H1 (cell line): ENCODE measurements around the gene DMRT1. TPM values are rescaled to one million over a fixed set of nuclear protein-coding genes. Genes with fewer than 3 reads are reported as not detected.

Experiments used
- CTCF ChIA-PET: fragments of 300-600 bp; sonication (Branson Sonifier 250); formaldehyde crosslinking; loops from one replicate; lab custom pipeline; 2021; ENCODE audit not compliant: partially characterized antibody; lab: Charles Lee
- POLR2A ChIA-PET: fragments of 300-600 bp; sonication (Branson Sonifier 250); formaldehyde crosslinking; loops from one replicate; lab custom pipeline; 2021; ENCODE audit warnings: inconsistent platforms; ENCODE audit not compliant: partially characterized antibody; lab: Charles Lee
- DNase-seq, 2 experiments: peaks; one replicate each; pipeline versions ENCODE4 v3.0.0 to v3.0.0-alpha.2; 2010 to 2022; ENCODE audit warnings: low spot score in 2 of 2, low read depth in 1 of 2, mixed read lengths in 1 of 2
- FAIRE-seq: peaks from 2 replicates; lab custom pipeline; 2011; peaks lifted over from hg19 to GRCh38; lab: Jason Lieb, UNC
- H2AFZ ChIP-seq: 2 replicates; pipeline ENCODE4 v1.8.1; 2012; ENCODE audit warnings: low read length, inconsistent platforms
- H2AK5ac ChIP-seq: 2 replicates; pipeline ENCODE4 v1.6.1; 2013; ENCODE audit warnings: low read depth, low read length
- H2BK120ac ChIP-seq: replicated peaks from 2 replicates; pipeline ENCODE3; 2013; ENCODE audit warnings: low read depth, low read length, inconsistent platforms
- H2BK12ac ChIP-seq: 2 replicates; pipeline ENCODE4 v1.6.1; 2013; ENCODE audit warnings: low read depth, low read length
- H2BK15ac ChIP-seq: 2 replicates; pipeline ENCODE4 v1.6.1; 2013; ENCODE audit warnings: low read length
- H2BK20ac ChIP-seq: 2 replicates; pipeline ENCODE4 v1.6.1; 2013; ENCODE audit warnings: low read length
- H2BK5ac ChIP-seq: 2 replicates; pipeline ENCODE4 v1.6.1; 2013; ENCODE audit warnings: low read depth, low read length
- H3K14ac ChIP-seq: 2 replicates; pipeline ENCODE4 v1.6.1; 2013; ENCODE audit warnings: inconsistent platforms; ENCODE audit not compliant: insufficient read length
- H3K18ac ChIP-seq: 2 replicates; pipeline ENCODE4 v1.6.1; 2013; ENCODE audit warnings: low read length; ENCODE audit errors: extremely low read depth
- H3K23ac ChIP-seq: 2 replicates; pipeline ENCODE4 v1.6.1; 2013; ENCODE audit warnings: inconsistent platforms; ENCODE audit not compliant: insufficient read length
- H3K23me2 ChIP-seq: 2 replicates; pipeline ENCODE4 v1.6.1; 2013; ENCODE audit warnings: low read depth, low read length
- H3K27ac ChIP-seq: 2 replicates; pipeline ENCODE4 v1.6.1; 2011; ENCODE audit warnings: low read depth, low read length, inconsistent platforms
- H3K27me3 ChIP-seq, 4 experiments: replicated peaks in 1 of 4; 1 replicate in 1 of 4; 2 replicates in 3 of 4; pipeline versions ENCODE4 v1.6.1 to v1.8.1; 2011 to 2013; ENCODE audit warnings: low read length in 3 of 4, mild to moderate bottlenecking in 3 of 4, inconsistent platforms in 2 of 4, mixed read lengths in 2 of 4, moderate library complexity in 1 of 4; ENCODE audit not compliant: control insufficient read depth in 3 of 4, insufficient read depth in 3 of 4; ENCODE audit errors: extremely low read depth in 1 of 4
- H3K36me3 ChIP-seq, 4 experiments: 2 replicates each; pipeline versions ENCODE4 v1.6.1 to v1.8.1; 2011 to 2013; ENCODE audit warnings: mild to moderate bottlenecking in 4 of 4, low read length in 3 of 4, moderate library complexity in 2 of 4, control low read depth in 1 of 4, inconsistent platforms in 1 of 4; ENCODE audit not compliant: insufficient read depth in 4 of 4, control insufficient read depth in 2 of 4
- H3K4ac ChIP-seq: replicated peaks from 2 replicates; pipeline ENCODE3; 2013; ENCODE audit warnings: low read length, low read depth, mixed read lengths, inconsistent platforms; ENCODE audit not compliant: insufficient read length
- H3K4me1 ChIP-seq, 4 experiments: replicated peaks in 1 of 4; 1 replicate in 1 of 4; 2 replicates in 3 of 4; pipeline versions ENCODE4 v1.6.1 to v1.8.1; 2011 to 2013; ENCODE audit warnings: low read length in 3 of 4, inconsistent platforms in 2 of 4, mixed read lengths in 1 of 4; ENCODE audit not compliant: insufficient read depth in 4 of 4, control insufficient read depth in 3 of 4
- H3K4me2 ChIP-seq, 2 experiments: 2 replicates each; pipeline versions ENCODE4 v1.6.1 to v1.8.1; 2011 to 2013; ENCODE audit warnings: low read depth in 2 of 2, low read length in 2 of 2, control low read depth in 1 of 2, inconsistent platforms in 1 of 2, mild to moderate bottlenecking in 1 of 2; ENCODE audit not compliant: insufficient read depth in 1 of 2
- H3K4me3 ChIP-seq, 4 experiments: fragments of 200-600, 300-600 bp in 1 of 4; sonication (generic), shearing (Covaris generic), sonication (Bioruptor Twin) in 1 of 4; 2 replicates each; pipeline versions ENCODE4 v1.5.1 to v1.8.1; 2011 to 2016; ENCODE audit warnings: low read length in 4 of 4, low read depth in 3 of 4, control low read depth in 2 of 4, inconsistent platforms in 2 of 4, mild to moderate bottlenecking in 2 of 4, mixed read lengths in 1 of 4, moderate library complexity in 1 of 4; ENCODE audit not compliant: insufficient read depth in 2 of 4; ENCODE audit errors: extremely low read depth in 1 of 4
- H3K56ac ChIP-seq: replicated peaks from 2 replicates; pipeline ENCODE3; 2013; ENCODE audit warnings: low read depth, mild to moderate bottlenecking, mixed read lengths, low read length, inconsistent platforms; ENCODE audit not compliant: insufficient read length
- H3K79me1 ChIP-seq: 2 replicates; pipeline ENCODE4 v1.6.1; 2013; ENCODE audit warnings: low read depth, low read length, control low read depth
- H3K79me2 ChIP-seq, 2 experiments: 2 replicates each; pipeline versions ENCODE4 v1.6.1 to v1.8.1; 2012 to 2013; ENCODE audit warnings: low read length in 2 of 2, mild to moderate bottlenecking in 2 of 2, inconsistent platforms in 1 of 2; ENCODE audit not compliant: insufficient read depth in 2 of 2, control insufficient read depth in 1 of 2
- H3K9ac ChIP-seq, 4 experiments: replicated peaks in 1 of 4; 1 replicate in 1 of 4; 2 replicates in 3 of 4; pipeline versions ENCODE4 v1.6.1 to v1.8.1; 2011 to 2013; ENCODE audit warnings: low read depth in 3 of 4, low read length in 3 of 4, control low read depth in 2 of 4, mild to moderate bottlenecking in 2 of 4, moderate library complexity in 2 of 4, inconsistent platforms in 1 of 4; ENCODE audit errors: extremely low read depth in 1 of 4
- H3K9me3 ChIP-seq, 2 experiments: 2 replicates each; pipeline versions ENCODE4 v1.6.1 to v1.8.1; 2012 to 2013; ENCODE audit warnings: mild to moderate bottlenecking in 2 of 2, moderate library complexity in 2 of 2, control low read depth in 1 of 2, inconsistent platforms in 1 of 2, low read depth in 1 of 2, low read length in 1 of 2, mixed read lengths in 1 of 2; ENCODE audit not compliant: insufficient read depth in 2 of 2
- H4K20me1 ChIP-seq, 2 experiments: replicated peaks in 1 of 2; 2 replicates each; pipeline versions ENCODE3 to v1.8.1; 2011 to 2013; ENCODE audit warnings: inconsistent platforms in 2 of 2, low read length in 2 of 2, mild to moderate bottlenecking in 1 of 2; ENCODE audit not compliant: insufficient read depth in 2 of 2, control insufficient read depth in 1 of 2
- H4K5ac ChIP-seq: 2 replicates; pipeline ENCODE4 v1.6.1; 2013; ENCODE audit warnings: low read length, low read depth, mixed read lengths, inconsistent platforms; ENCODE audit not compliant: insufficient read length
- H4K8ac ChIP-seq: 2 replicates; pipeline ENCODE4 v1.8.0; 2013; ENCODE audit warnings: mild to moderate bottlenecking, moderate library complexity, low read length, inconsistent platforms; ENCODE audit not compliant: insufficient read depth; ENCODE audit errors: extremely low read depth
- H4K91ac ChIP-seq: replicated peaks from 2 replicates; pipeline ENCODE3; 2013; ENCODE audit warnings: low read length, mixed read lengths, inconsistent platforms; ENCODE audit not compliant: insufficient read length
- ASH2L ChIP-seq: fragments of 200-600, 300-600 bp; sonication (generic); IDR thresholded peaks from one replicate; pipeline ENCODE4 v1.7.1; 2017; ENCODE audit warnings: low read length
- BACH1 ChIP-seq: IDR thresholded peaks from 2 replicates; pipeline ENCODE4 v1.6.1; 2012; ENCODE audit warnings: low read length, improper control_type of control experiment
- CEBPB ChIP-seq: IDR thresholded peaks from 2 replicates; pipeline ENCODE4 v1.6.1; 2012; ENCODE audit warnings: low read depth, low read length
- FOSL1 ChIP-seq: IDR thresholded peaks from 2 replicates; pipeline ENCODE4 v1.6.1; 2011; ENCODE audit warnings: mild to moderate bottlenecking, low read depth, low read length, moderate library complexity; ENCODE audit not compliant: insufficient read depth
- GABPA ChIP-seq: IDR thresholded peaks from 2 replicates; pipeline ENCODE4 v1.6.1; 2011; ENCODE audit warnings: mild to moderate bottlenecking, low read length, moderate library complexity, borderline replicate concordance; ENCODE audit not compliant: insufficient read depth
- HDAC6 ChIP-seq: IDR thresholded peaks from one replicate; pipeline ENCODE4 v1.7.1; 2012; ENCODE audit warnings: low read depth, mild to moderate bottlenecking, inconsistent platforms, low read length, moderate library complexity
- NANOG ChIP-seq: IDR thresholded peaks from 2 replicates; pipeline ENCODE4 v1.6.1; 2011; ENCODE audit warnings: low read length, low read depth, mild to moderate bottlenecking, inconsistent platforms; ENCODE audit not compliant: insufficient read depth, poor library complexity, severe bottlenecking
- SP1 ChIP-seq: IDR thresholded peaks from 2 replicates; pipeline ENCODE4 v1.6.1; 2011; ENCODE audit warnings: low read depth, low read length
- SRF ChIP-seq: IDR thresholded peaks from 2 replicates; pipeline ENCODE4 v1.6.1; 2011; ENCODE audit warnings: mild to moderate bottlenecking, low read depth, low read length, moderate library complexity
- SUZ12 ChIP-seq: fragments of 200-600 bp; sonication (generic); IDR thresholded peaks from 2 replicates; pipeline ENCODE4 v1.6.1; 2012; ENCODE audit warnings: mild to moderate bottlenecking, inconsistent platforms, low read length, moderate library complexity, mixed read lengths
- TAF1 ChIP-seq: IDR thresholded peaks from 2 replicates; pipeline ENCODE4 v1.6.1; 2011; ENCODE audit warnings: mild to moderate bottlenecking, low read depth, low read length
- TAF7 ChIP-seq: optimal IDR thresholded peaks from 2 replicates; pipeline ENCODE3; 2011; ENCODE audit warnings: low read depth, mild to moderate bottlenecking, inconsistent platforms, low read length, moderate library complexity, borderline replicate concordance
- TCF12 ChIP-seq: IDR thresholded peaks from 2 replicates; pipeline ENCODE4 v1.6.1; 2011; ENCODE audit warnings: low read depth, mild to moderate bottlenecking, low read length
- ZNF274 ChIP-seq: IDR thresholded peaks from 2 replicates; pipeline ENCODE4 v1.7.0; 2012; ENCODE audit warnings: low read length, borderline replicate concordance; ENCODE audit errors: extremely low read depth
- WGBS, 2 experiments: shearing (Covaris generic) in 1 of 2; methylation state at CpG; one replicate each; pipeline versions ENCODE4 v1.1.6 to v1.1.7; 2013 to 2015; ENCODE audit warnings: low lambda C conversion rate in 2 of 2, mixed read lengths in 2 of 2, inconsistent platforms in 1 of 2, low coverage in 1 of 2, missing lambda C conversion rate in 1 of 2; ENCODE audit not compliant: insufficient replicate concordance in 2 of 2, insufficient coverage in 1 of 2, insufficient read length in 1 of 2; ENCODE audit errors: extremely low coverage in 1 of 2, missing lambda C conversion rate in 1 of 2; 5-methylcytosine and 5-hydroxymethylcytosine counted together
- polyA plus RNA-seq, 7 experiments: library from polyadenylated mRNA; depleted of rRNA in 3 of 7; stranded (reverse) in 5 of 7; unstranded in 2 of 7; fragments of >200 nt in 5 of 7; fragments of 200-250 nt in 2 of 7; gene quantifications; 1 replicate in 5 of 7; 2 replicates in 1 of 7; 4 replicates in 1 of 7; pipeline versions ENCODE4 v1.2.1 to v1.2.3, GENCODE V29; 2011 to 2013; ENCODE audit warnings: missing spikeins in 2 of 7, mixed read lengths in 2 of 7
- total RNA-seq: library from RNA; stranded (reverse); fragmentation: NEBNext Ultra II Directional; extraction: Animal tissue kit (Norgen Biotek cat#: 25700); gene quantifications from 2 replicates; pipeline ENCODE4 v1.2.1, GENCODE V29; 2021
- TF ChIP-seq, protein P1 (sequence below): IDR thresholded peaks from 2 replicates; pipeline ENCODE4 v1.6.1; 2011; ENCODE audit warnings: low read length, improper control_type of control experiment

The DMRT1 gene
- total and polyA plus RNA-seq, 2 of the 8 experiments (the other 6 are each of a cell fraction or from before 2014, with no cell fraction given), result 0.15 TPM; not detected in 1

DNA sequence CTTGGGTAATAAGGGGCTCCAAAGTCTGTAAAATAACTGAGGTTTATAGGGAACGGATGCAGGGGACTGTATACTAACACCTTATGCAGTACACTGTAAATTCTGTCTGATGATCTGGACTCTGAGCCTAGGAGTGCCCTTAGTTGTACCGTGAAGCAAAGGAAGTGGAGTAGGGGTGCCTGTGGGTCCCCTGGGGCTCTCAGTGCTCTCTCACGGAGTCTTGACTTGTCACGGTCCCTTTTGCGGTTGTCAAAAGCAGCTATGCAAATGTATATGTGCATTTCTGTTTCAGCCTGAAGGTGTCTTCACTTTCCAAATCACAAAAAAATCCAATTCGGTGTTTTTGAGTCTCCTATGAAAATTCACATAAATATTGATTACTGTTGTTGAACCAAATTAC lies 17.8 kb downstream of the DMRT1 start:
- WGBS, 2 experiments, result 80% methylated on average over 6 of the region's 6 CpGs; no CpG with 5 or more reads in 1 of the 2 experiments
- Histone ChIP-seq H2AK5ac (no peak overlapping the region), H2BK12ac (no peak overlapping the region), H3K56ac (no peak overlapping the region), H4K8ac (no peak overlapping the region), H3K9me3 (peaks cover 2 to 9% of the 10 kb centered on the region in 2 experiments; a peak in 2 of 4 replicates), H3K4me3 (no peak overlapping the region), H4K20me1 (no peaks in the 10 kb centered on the region), H2AFZ (no peak overlapping the region), H3K79me2 (no peaks in the 10 kb centered on the region), H3K79me1 (no peaks in the 10 kb centered on the region), H3K18ac (no peak overlapping the region), H2BK20ac (no peak overlapping the region), H4K5ac (no peak overlapping the region), H2BK120ac (no peak overlapping the region), H2BK15ac (no peak overlapping the region), H3K27me3 (no peaks in the 10 kb centered on the region), H3K14ac (no peak overlapping the region), H3K4me2 (no peak overlapping the region), H3K9ac (no peak overlapping the region), H2BK5ac (no peak overlapping the region), H4K91ac (no peak overlapping the region), H3K27ac (no peak overlapping the region), H3K23me2 (no peaks in the 10 kb centered on the region), H3K4ac (no peak overlapping the region), H3K36me3 (no peaks in the 10 kb centered on the region), H3K4me1 (no peaks in the 10 kb centered on the region), H3K23ac (no peak overlapping the region)
- FAIRE-seq, result no peak
- ChIA-PET POLR2A (no interaction called here), CTCF (interaction anchor here (0.7 to 1.0 kb wide), 2 partner anchors 150 to 1228 kb away, joined by 3 to 5 read pairs; no protein-coding TSS in a partner anchor)
- DNase-seq, result no peak
- TF ChIP-seq HDAC6, result no peak
- TF ChIP-seq ASH2L, result no peak
- no peak for TF ChIP-seq BACH1
- no peak for TF ChIP-seq ZNF274
- no peak for TF ChIP-seq NANOG
- TF ChIP-seq FOSL1, result no peak
- no peak for TF ChIP-seq TCF12
- no peak for TF ChIP-seq GABPA
- no peak for TF ChIP-seq CEBPB
- TF ChIP-seq SP1, result no peak
- no peak for TF ChIP-seq SUZ12
- TF ChIP-seq TAF1, result no peak
- TF ChIP-seq, protein P1, sequence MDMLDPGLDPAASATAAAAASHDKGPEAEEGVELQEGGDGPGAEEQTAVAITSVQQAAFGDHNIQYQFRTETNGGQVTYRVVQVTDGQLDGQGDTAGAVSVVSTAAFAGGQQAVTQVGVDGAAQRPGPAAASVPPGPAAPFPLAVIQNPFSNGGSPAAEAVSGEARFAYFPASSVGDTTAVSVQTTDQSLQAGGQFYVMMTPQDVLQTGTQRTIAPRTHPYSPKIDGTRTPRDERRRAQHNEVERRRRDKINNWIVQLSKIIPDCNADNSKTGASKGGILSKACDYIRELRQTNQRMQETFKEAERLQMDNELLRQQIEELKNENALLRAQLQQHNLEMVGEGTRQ, result no peak
- no peak for TF ChIP-seq SRF
- TF ChIP-seq TAF7, result no peak
